H1 (cell line): Measurements from ENCODE around the gene RNF182. TPM values are rescaled to one million over a fixed set of nuclear protein-coding genes. Genes with fewer than 3 reads are reported as not detected.

Source experiments
- CTCF ChIA-PET: fragments of 300-600 bp; sonication (Branson Sonifier 250); formaldehyde crosslinking; loops from one replicate; lab custom pipeline; 2021; ENCODE audit not compliant: partially characterized antibody; lab: Charles Lee
- POLR2A ChIA-PET: fragments of 300-600 bp; sonication (Branson Sonifier 250); formaldehyde crosslinking; loops from one replicate; lab custom pipeline; 2021; ENCODE audit warnings: inconsistent platforms; ENCODE audit not compliant: partially characterized antibody; lab: Charles Lee
- DNase-seq, 2 experiments: peaks; one replicate each; pipeline versions ENCODE4 v3.0.0 to v3.0.0-alpha.2; 2010 to 2022; ENCODE audit warnings: low spot score in 2 of 2, low read depth in 1 of 2, mixed read lengths in 1 of 2
- FAIRE-seq: peaks from 2 replicates; lab custom pipeline; 2011; peaks lifted over from hg19 to GRCh38; lab: Jason Lieb, UNC
- H2AFZ ChIP-seq: 2 replicates; pipeline ENCODE4 v1.8.1; 2012; ENCODE audit warnings: low read length, inconsistent platforms
- H2AK5ac ChIP-seq: 2 replicates; pipeline ENCODE4 v1.6.1; 2013; ENCODE audit warnings: low read depth, low read length
- H2BK120ac ChIP-seq: replicated peaks from 2 replicates; pipeline ENCODE3; 2013; ENCODE audit warnings: low read depth, low read length, inconsistent platforms
- H2BK12ac ChIP-seq: 2 replicates; pipeline ENCODE4 v1.6.1; 2013; ENCODE audit warnings: low read depth, low read length
- H2BK15ac ChIP-seq: 2 replicates; pipeline ENCODE4 v1.6.1; 2013; ENCODE audit warnings: low read length
- H2BK20ac ChIP-seq: 2 replicates; pipeline ENCODE4 v1.6.1; 2013; ENCODE audit warnings: low read length
- H2BK5ac ChIP-seq: 2 replicates; pipeline ENCODE4 v1.6.1; 2013; ENCODE audit warnings: low read depth, low read length
- H3K14ac ChIP-seq: 2 replicates; pipeline ENCODE4 v1.6.1; 2013; ENCODE audit warnings: inconsistent platforms; ENCODE audit not compliant: insufficient read length
- H3K18ac ChIP-seq: 2 replicates; pipeline ENCODE4 v1.6.1; 2013; ENCODE audit warnings: low read length; ENCODE audit errors: extremely low read depth
- H3K23ac ChIP-seq: 2 replicates; pipeline ENCODE4 v1.6.1; 2013; ENCODE audit warnings: inconsistent platforms; ENCODE audit not compliant: insufficient read length
- H3K23me2 ChIP-seq: 2 replicates; pipeline ENCODE4 v1.6.1; 2013; ENCODE audit warnings: low read depth, low read length
- H3K27ac ChIP-seq: 2 replicates; pipeline ENCODE4 v1.6.1; 2011; ENCODE audit warnings: low read depth, low read length, inconsistent platforms
- H3K27me3 ChIP-seq, 4 experiments: replicated peaks in 1 of 4; 1 replicate in 1 of 4; 2 replicates in 3 of 4; pipeline versions ENCODE4 v1.6.1 to v1.8.1; 2011 to 2013; ENCODE audit warnings: low read length in 3 of 4, mild to moderate bottlenecking in 3 of 4, inconsistent platforms in 2 of 4, mixed read lengths in 2 of 4, moderate library complexity in 1 of 4; ENCODE audit not compliant: control insufficient read depth in 3 of 4, insufficient read depth in 3 of 4; ENCODE audit errors: extremely low read depth in 1 of 4
- H3K36me3 ChIP-seq, 4 experiments: 2 replicates each; pipeline versions ENCODE4 v1.6.1 to v1.8.1; 2011 to 2013; ENCODE audit warnings: mild to moderate bottlenecking in 4 of 4, low read length in 3 of 4, moderate library complexity in 2 of 4, control low read depth in 1 of 4, inconsistent platforms in 1 of 4; ENCODE audit not compliant: insufficient read depth in 4 of 4, control insufficient read depth in 2 of 4
- H3K4ac ChIP-seq: replicated peaks from 2 replicates; pipeline ENCODE3; 2013; ENCODE audit warnings: low read length, low read depth, mixed read lengths, inconsistent platforms; ENCODE audit not compliant: insufficient read length
- H3K4me1 ChIP-seq, 4 experiments: replicated peaks in 1 of 4; 1 replicate in 1 of 4; 2 replicates in 3 of 4; pipeline versions ENCODE4 v1.6.1 to v1.8.1; 2011 to 2013; ENCODE audit warnings: low read length in 3 of 4, inconsistent platforms in 2 of 4, mixed read lengths in 1 of 4; ENCODE audit not compliant: insufficient read depth in 4 of 4, control insufficient read depth in 3 of 4
- H3K4me2 ChIP-seq, 2 experiments: 2 replicates each; pipeline versions ENCODE4 v1.6.1 to v1.8.1; 2011 to 2013; ENCODE audit warnings: low read depth in 2 of 2, low read length in 2 of 2, control low read depth in 1 of 2, inconsistent platforms in 1 of 2, mild to moderate bottlenecking in 1 of 2; ENCODE audit not compliant: insufficient read depth in 1 of 2
- H3K4me3 ChIP-seq, 4 experiments: fragments of 200-600, 300-600 bp in 1 of 4; sonication (generic), shearing (Covaris generic), sonication (Bioruptor Twin) in 1 of 4; 2 replicates each; pipeline versions ENCODE4 v1.5.1 to v1.8.1; 2011 to 2016; ENCODE audit warnings: low read length in 4 of 4, low read depth in 3 of 4, control low read depth in 2 of 4, inconsistent platforms in 2 of 4, mild to moderate bottlenecking in 2 of 4, mixed read lengths in 1 of 4, moderate library complexity in 1 of 4; ENCODE audit not compliant: insufficient read depth in 2 of 4; ENCODE audit errors: extremely low read depth in 1 of 4
- H3K56ac ChIP-seq: replicated peaks from 2 replicates; pipeline ENCODE3; 2013; ENCODE audit warnings: low read depth, mild to moderate bottlenecking, mixed read lengths, low read length, inconsistent platforms; ENCODE audit not compliant: insufficient read length
- H3K79me1 ChIP-seq: 2 replicates; pipeline ENCODE4 v1.6.1; 2013; ENCODE audit warnings: low read depth, low read length, control low read depth
- H3K79me2 ChIP-seq, 2 experiments: 2 replicates each; pipeline versions ENCODE4 v1.6.1 to v1.8.1; 2012 to 2013; ENCODE audit warnings: low read length in 2 of 2, mild to moderate bottlenecking in 2 of 2, inconsistent platforms in 1 of 2; ENCODE audit not compliant: insufficient read depth in 2 of 2, control insufficient read depth in 1 of 2
- H3K9ac ChIP-seq, 4 experiments: replicated peaks in 1 of 4; 1 replicate in 1 of 4; 2 replicates in 3 of 4; pipeline versions ENCODE4 v1.6.1 to v1.8.1; 2011 to 2013; ENCODE audit warnings: low read depth in 3 of 4, low read length in 3 of 4, control low read depth in 2 of 4, mild to moderate bottlenecking in 2 of 4, moderate library complexity in 2 of 4, inconsistent platforms in 1 of 4; ENCODE audit errors: extremely low read depth in 1 of 4
- H3K9me3 ChIP-seq, 2 experiments: 2 replicates each; pipeline versions ENCODE4 v1.6.1 to v1.8.1; 2012 to 2013; ENCODE audit warnings: mild to moderate bottlenecking in 2 of 2, moderate library complexity in 2 of 2, control low read depth in 1 of 2, inconsistent platforms in 1 of 2, low read depth in 1 of 2, low read length in 1 of 2, mixed read lengths in 1 of 2; ENCODE audit not compliant: insufficient read depth in 2 of 2
- H4K20me1 ChIP-seq, 2 experiments: replicated peaks in 1 of 2; 2 replicates each; pipeline versions ENCODE3 to v1.8.1; 2011 to 2013; ENCODE audit warnings: inconsistent platforms in 2 of 2, low read length in 2 of 2, mild to moderate bottlenecking in 1 of 2; ENCODE audit not compliant: insufficient read depth in 2 of 2, control insufficient read depth in 1 of 2
- H4K5ac ChIP-seq: 2 replicates; pipeline ENCODE4 v1.6.1; 2013; ENCODE audit warnings: low read length, low read depth, mixed read lengths, inconsistent platforms; ENCODE audit not compliant: insufficient read length
- H4K8ac ChIP-seq: 2 replicates; pipeline ENCODE4 v1.8.0; 2013; ENCODE audit warnings: mild to moderate bottlenecking, moderate library complexity, low read length, inconsistent platforms; ENCODE audit not compliant: insufficient read depth; ENCODE audit errors: extremely low read depth
- H4K91ac ChIP-seq: replicated peaks from 2 replicates; pipeline ENCODE3; 2013; ENCODE audit warnings: low read length, mixed read lengths, inconsistent platforms; ENCODE audit not compliant: insufficient read length
- CTBP2 ChIP-seq: IDR thresholded peaks from 2 replicates; pipeline ENCODE4 v1.7.0; 2011; ENCODE audit warnings: borderline replicate concordance, mild to moderate bottlenecking, moderate library complexity, mixed read lengths, low read length; ENCODE audit not compliant: insufficient read depth, insufficient read length
- FOSL1 ChIP-seq: IDR thresholded peaks from 2 replicates; pipeline ENCODE4 v1.6.1; 2011; ENCODE audit warnings: mild to moderate bottlenecking, low read depth, low read length, moderate library complexity; ENCODE audit not compliant: insufficient read depth
- JUND ChIP-seq: IDR thresholded peaks from 2 replicates; pipeline ENCODE4 v1.6.1; 2011; ENCODE audit warnings: mild to moderate bottlenecking, improper control_type of control experiment, low read length
- NANOG ChIP-seq: IDR thresholded peaks from 2 replicates; pipeline ENCODE4 v1.6.1; 2011; ENCODE audit warnings: low read length, low read depth, mild to moderate bottlenecking, inconsistent platforms; ENCODE audit not compliant: insufficient read depth, poor library complexity, severe bottlenecking
- NRF1 ChIP-seq: IDR thresholded peaks from 2 replicates; pipeline ENCODE4 v1.6.1; 2011; ENCODE audit warnings: mild to moderate bottlenecking, low read depth, low read length, improper control_type of control experiment
- PHF8 ChIP-seq: fragments of 200-600 bp; sonication (generic); conservative IDR thresholded peaks from 2 replicates; pipeline ENCODE4 v1.7.1; 2012; ENCODE audit warnings: low read depth, mild to moderate bottlenecking, inconsistent platforms, low read length, moderate library complexity
- RAD21 ChIP-seq, 2 experiments: IDR thresholded peaks in 1 of 2; conservative IDR thresholded peaks in 1 of 2; 2 replicates each; pipeline ENCODE4 v1.6.1; 2011; ENCODE audit warnings: low read depth in 2 of 2, low read length in 2 of 2, improper control_type of control experiment in 1 of 2, inconsistent platforms in 1 of 2, mild to moderate bottlenecking in 1 of 2, moderate library complexity in 1 of 2
- RNF2 ChIP-seq: fragments of 200-900, 300-1000 bp; sonication (generic); IDR thresholded peaks from 2 replicates; pipeline ENCODE4 v1.7.1; 2016; ENCODE audit warnings: borderline replicate concordance, low read depth, mild to moderate bottlenecking, antibody characterized with exemption, low read length; ENCODE audit not compliant: poor library complexity, severe bottlenecking; ENCODE audit errors: missing control alignments
- TAF1 ChIP-seq: IDR thresholded peaks from 2 replicates; pipeline ENCODE4 v1.6.1; 2011; ENCODE audit warnings: mild to moderate bottlenecking, low read depth, low read length
- USF2 ChIP-seq: IDR thresholded peaks from 2 replicates; pipeline ENCODE4 v1.6.1; 2011; ENCODE audit warnings: low read length, improper control_type of control experiment
- WGBS, 2 experiments: shearing (Covaris generic) in 1 of 2; methylation state at CpG; one replicate each; pipeline versions ENCODE4 v1.1.6 to v1.1.7; 2013 to 2015; ENCODE audit warnings: low lambda C conversion rate in 2 of 2, mixed read lengths in 2 of 2, inconsistent platforms in 1 of 2, low coverage in 1 of 2, missing lambda C conversion rate in 1 of 2; ENCODE audit not compliant: insufficient replicate concordance in 2 of 2, insufficient coverage in 1 of 2, insufficient read length in 1 of 2; ENCODE audit errors: extremely low coverage in 1 of 2, missing lambda C conversion rate in 1 of 2; 5-methylcytosine and 5-hydroxymethylcytosine counted together
- polyA plus RNA-seq, 7 experiments: library from polyadenylated mRNA; depleted of rRNA in 3 of 7; stranded (reverse) in 5 of 7; unstranded in 2 of 7; fragments of >200 nt in 5 of 7; fragments of 200-250 nt in 2 of 7; gene quantifications; 1 replicate in 5 of 7; 2 replicates in 1 of 7; 4 replicates in 1 of 7; pipeline versions ENCODE4 v1.2.1 to v1.2.3, GENCODE V29; 2011 to 2013; ENCODE audit warnings: missing spikeins in 2 of 7, mixed read lengths in 2 of 7
- total RNA-seq: library from RNA; stranded (reverse); fragmentation: NEBNext Ultra II Directional; extraction: Animal tissue kit (Norgen Biotek cat#: 25700); gene quantifications from 2 replicates; pipeline ENCODE4 v1.2.1, GENCODE V29; 2021

RNF182 gene
- total and polyA plus RNA-seq, 2 of the 8 experiments (the other 6 are each of a cell fraction or from before 2014, with no cell fraction given): 6.2 to 10.7 TPM

GRCh38 chr6:13986700-13987399 is 62.1 kb downstream of the RNF182 start:
- POLR2A ChIA-PET: no interaction called here
- Histone ChIP-seq H3K4me3 (no peak overlapping the region), H2AFZ (no peak overlapping the region), H4K8ac (no peak overlapping the region), H3K4ac (no peak overlapping the region), H2BK15ac (no peak overlapping the region), H4K20me1 (no peaks in the 10 kb centered on the region), H2BK5ac (no peak overlapping the region), H3K14ac (no peak overlapping the region), H3K4me1 (no peaks in the 10 kb centered on the region), H4K91ac (no peak overlapping the region), H3K4me2 (no peak overlapping the region), H4K5ac (no peak overlapping the region), H3K79me1 (no peaks in the 10 kb centered on the region), H3K27me3 (no peaks in the 10 kb centered on the region), H3K56ac (no peak overlapping the region), H3K23me2 (no peaks in the 10 kb centered on the region), H3K9ac (no peak overlapping the region), H2BK20ac (no peak overlapping the region), H3K79me2 (no peaks in the 10 kb centered on the region), H2BK120ac (no peak overlapping the region), H3K18ac (no peak overlapping the region), H3K23ac (no peak overlapping the region), H3K36me3 (no peaks in the 10 kb centered on the region), H3K9me3 (no peaks in the 10 kb centered on the region), H2BK12ac (no peak overlapping the region), H3K27ac (no peak overlapping the region), H2AK5ac (no peak overlapping the region)
- CTCF ChIA-PET: interaction anchor here (2.1 to 2.7 kb wide), 2 partner anchors 11 to 57 kb away, joined by 7 read pairs; no protein-coding TSS in a partner anchor
- FAIRE-seq (no peak), DNase-seq (no peak)
- WGBS, 2 experiments: 89% methylated on average over 4 of the region's 4 CpGs; no CpG with 5 or more reads in 1 of the 2 experiments
- no peak for TF ChIP-seq NANOG
- TF ChIP-seq RAD21 (IDR thresholded peaks at IDR 0.05 in 1 of 2, conservative IDR thresholded peaks at IDR 0.05 in 1 of 2; ENCODE audit: low read depth in 2 of 2, low read length in 2 of 2): no peak
- TF ChIP-seq TAF1: no peak
- TF ChIP-seq RNF2: no peak
- no peak for TF ChIP-seq JUND
- no peak for TF ChIP-seq FOSL1
- TF ChIP-seq PHF8: no peak
- TF ChIP-seq CTBP2: no peak
- no peak for TF ChIP-seq USF2
- no peak for TF ChIP-seq NRF1
